Stimulated activated CD8-positive, alpha-beta memory T cell treated with anti-CD3 and anti-CD28 coated beads, Interleukin-15, amount 100 ng/mL, for 4 hours (primary cell): ENCODE results near the gene FOXC2.

ENCODE experiments used
- DNase-seq, 2 donors: peaks; one replicate each; pipeline ENCODE4 v3.0.0-alpha.2; 2020; ENCODE audit warnings: low read depth in 2 of 2

FOXC2 gene

DNA sequence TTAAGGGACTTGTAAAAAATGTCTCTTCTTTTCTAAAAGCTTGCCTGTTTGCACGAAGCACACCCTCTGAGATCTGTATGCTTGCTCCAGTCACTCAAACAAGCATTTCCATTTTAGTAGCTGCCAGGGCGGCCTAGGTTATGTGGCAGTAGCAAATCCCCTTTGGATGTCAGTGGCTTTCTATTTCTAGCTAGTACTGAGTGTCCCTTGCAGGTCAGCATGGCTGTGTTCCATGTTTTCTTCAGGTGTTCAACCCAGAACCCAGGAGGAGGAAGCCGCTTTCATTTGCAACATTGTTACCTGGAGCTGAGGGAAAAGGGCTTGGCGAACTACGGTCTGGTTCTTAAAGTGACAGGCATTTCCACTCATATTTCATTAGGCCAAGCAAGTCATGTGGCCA lies 48.1 kb downstream of the FOXC2 start:
- no peak for DNase-seq

DNA sequence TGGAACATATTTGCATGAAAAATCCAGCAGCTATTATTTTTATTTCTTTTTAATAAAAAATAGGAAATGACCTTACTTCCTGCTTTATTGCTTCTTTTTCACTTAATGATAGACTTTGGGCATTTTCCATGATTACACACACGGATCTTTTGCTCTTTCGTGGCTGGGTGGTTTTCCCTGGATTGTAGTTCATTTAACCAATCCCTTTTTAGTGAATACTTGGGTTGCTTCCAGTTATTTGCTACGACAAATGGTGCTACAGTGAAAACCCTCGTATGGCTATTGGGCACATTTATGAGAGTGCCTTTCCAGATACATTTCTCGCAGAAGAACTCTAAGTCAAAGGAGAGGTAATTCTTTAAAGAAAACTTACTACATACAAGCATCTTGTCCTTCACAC lies 50.3 kb downstream of the FOXC2 start:
- DNase-seq, result no peak

GRCh38 chr16:86618431-86619238 lies 52.0 kb downstream of the FOXC2 start:
- no peak for DNase-seq
